ENCODE measurements around the gene GOLGA6D.
"Not testable (repeated sequence)": the region's sequence is repeated elsewhere in the genome, so short reads cannot be mapped to it uniquely, and the experiment has no call there.

The GOLGA6D gene

GRCh38 chr15:75314552-75315290 lies 32.1 kb downstream of the GOLGA6D start:
- TF ChIP-seq ZFX (IDR thresholded peaks at IDR 0.05) (no peak), CTCF (conservative IDR thresholded peaks at IDR 0.05) (no peak)
- no peak overlapping the region for H3K27ac ChIP-seq

GRCh38 chr15:75319231-75319897 lies 36.7 kb downstream of the GOLGA6D start:
- not testable (repeated sequence) for H3K27ac ChIP-seq

DNA sequence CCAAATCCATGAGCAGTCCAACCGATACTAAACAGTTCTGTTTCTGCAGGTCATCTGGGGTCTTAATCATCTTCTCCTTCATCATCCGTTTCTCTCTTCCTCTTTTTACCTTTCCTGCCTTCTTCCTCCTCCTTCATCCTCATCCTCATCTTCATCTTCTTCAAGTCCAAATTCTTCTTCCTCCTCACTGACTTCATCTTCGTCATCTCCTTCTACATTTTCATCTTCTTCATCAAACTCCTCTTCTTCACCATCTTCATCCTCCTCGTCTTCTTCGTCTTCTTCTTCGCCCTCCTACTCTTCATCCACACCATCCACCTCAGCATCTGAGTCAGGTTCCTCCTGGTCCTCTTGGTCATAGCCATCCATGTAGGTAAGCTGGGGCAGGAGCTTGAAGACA lies 39.1 kb downstream of the GOLGA6D start:
- no peak for TF ChIP-seq ZFX (IDR thresholded peaks at IDR 0.05)
- no peak for TF ChIP-seq CTCF (conservative IDR thresholded peaks at IDR 0.05)
- H3K27ac ChIP-seq, result no peak overlapping the region

GRCh38 chr15:75325922-75326321 lies 43.3 kb downstream of the GOLGA6D start:
- no peak for TF ChIP-seq ZFX (IDR thresholded peaks at IDR 0.05)
- no peak overlapping the region for H3K27ac ChIP-seq

GRCh38 chr15:75327005-75327404 lies 44.4 kb downstream of the GOLGA6D start:
- TF ChIP-seq CTCF (conservative IDR thresholded peaks at IDR 0.05) (no peak), ZFX (IDR thresholded peaks at IDR 0.05) (no peak)

DNA sequence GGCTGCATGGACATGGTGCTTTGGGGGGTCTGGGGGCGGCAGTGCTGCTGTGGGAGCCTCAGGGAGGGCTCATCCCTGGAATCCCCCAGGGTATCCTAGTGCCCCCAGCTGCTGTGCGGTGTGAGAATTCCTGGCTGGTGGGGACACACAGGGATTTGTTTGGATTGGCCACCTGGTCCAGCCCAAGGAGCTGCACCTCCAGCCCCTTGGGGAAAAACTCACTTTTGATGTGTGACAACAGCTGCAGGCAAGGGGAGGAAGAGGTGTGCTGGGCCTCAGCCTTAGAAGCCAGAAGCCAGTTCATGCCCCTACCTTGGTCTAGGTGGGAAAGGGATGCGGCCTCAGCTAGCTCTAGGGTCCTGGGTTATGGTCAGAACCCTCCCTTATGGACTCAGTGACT lies 44.9 kb downstream of the GOLGA6D start:
- no peak for TF ChIP-seq CTCF (conservative IDR thresholded peaks at IDR 0.05)
- no peak for TF ChIP-seq ZFX (IDR thresholded peaks at IDR 0.05)
- no peak overlapping the region for H3K27ac ChIP-seq

More at GRCh38 chr15:75327005-75327404, 44.4 kb downstream of the GOLGA6D start:
- H3K27ac ChIP-seq, result no peak overlapping the region

DNA sequence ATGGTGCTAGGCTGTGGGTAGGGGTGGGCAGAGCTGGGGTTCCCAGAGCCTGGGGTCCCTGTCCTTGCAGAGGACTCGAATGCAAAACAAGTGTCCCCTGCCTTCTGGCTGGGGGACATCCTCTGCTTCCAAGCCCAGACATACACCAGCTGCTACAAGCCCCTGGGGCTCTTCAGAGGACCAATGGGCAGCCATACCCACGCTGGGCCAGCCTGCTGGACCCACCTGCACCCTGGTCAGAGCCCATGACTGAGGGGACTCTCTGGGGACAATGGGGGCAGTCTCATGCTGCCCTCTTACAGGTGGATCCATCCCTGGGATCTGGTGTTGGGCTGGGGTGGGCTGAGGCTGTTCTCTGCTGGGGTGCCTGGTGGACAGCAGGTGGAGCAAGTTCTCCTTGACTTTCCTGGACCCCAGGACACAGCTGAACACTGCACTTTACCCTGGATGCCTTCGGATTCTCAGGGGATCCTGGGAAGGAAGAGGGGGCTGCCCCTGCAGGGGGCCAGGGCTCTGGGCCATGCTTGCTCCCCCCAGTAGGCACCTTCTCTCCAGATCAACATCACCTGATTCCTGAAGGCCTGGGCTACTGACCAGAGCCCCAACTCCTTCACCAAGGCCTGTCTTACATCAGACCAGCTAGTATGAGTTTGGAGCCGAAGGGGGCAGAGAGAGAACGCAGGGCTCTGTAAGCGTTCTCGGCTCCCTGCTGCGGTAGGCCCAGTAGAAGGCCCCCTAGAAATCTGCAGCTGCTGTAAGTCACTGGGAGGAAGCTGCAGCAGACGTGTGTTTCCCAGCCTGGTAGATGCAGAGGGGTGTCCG lies 46.1 kb downstream of the GOLGA6D start:
- TF ChIP-seq CTCF (conservative IDR thresholded peaks at IDR 0.05) (no peak), ZFX (IDR thresholded peaks at IDR 0.05) (no peak)
- H3K27ac ChIP-seq, result no peak overlapping the region

DNA sequence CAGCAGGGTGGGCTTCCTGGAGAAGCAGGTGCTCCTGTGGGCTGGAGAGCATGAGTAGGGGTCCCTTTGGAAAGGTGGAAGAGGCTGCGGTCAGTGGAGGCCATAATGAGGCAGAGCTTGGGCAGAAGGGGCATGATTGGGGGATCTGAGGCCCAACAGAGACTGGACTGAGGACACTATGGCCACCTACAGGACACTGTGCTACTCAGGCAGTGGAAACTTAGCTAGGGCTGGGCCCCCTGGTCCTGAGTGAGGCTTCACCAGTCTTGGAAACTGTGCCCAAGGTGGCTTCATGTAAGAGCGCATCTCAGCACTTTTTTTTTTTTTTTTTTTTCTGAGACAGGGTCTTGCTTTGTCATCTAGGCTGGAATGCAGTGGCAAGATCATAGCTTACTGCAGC lies 46.9 kb downstream of the GOLGA6D start:
- no peak for TF ChIP-seq ZFX (IDR thresholded peaks at IDR 0.05)
- no peak for TF ChIP-seq CTCF (conservative IDR thresholded peaks at IDR 0.05)
- no peak overlapping the region for H3K27ac ChIP-seq

GRCh38 chr15:75332093-75332492 lies 49.5 kb downstream of the GOLGA6D start:
- H3K27ac ChIP-seq, result not testable (repeated sequence)

DNA sequence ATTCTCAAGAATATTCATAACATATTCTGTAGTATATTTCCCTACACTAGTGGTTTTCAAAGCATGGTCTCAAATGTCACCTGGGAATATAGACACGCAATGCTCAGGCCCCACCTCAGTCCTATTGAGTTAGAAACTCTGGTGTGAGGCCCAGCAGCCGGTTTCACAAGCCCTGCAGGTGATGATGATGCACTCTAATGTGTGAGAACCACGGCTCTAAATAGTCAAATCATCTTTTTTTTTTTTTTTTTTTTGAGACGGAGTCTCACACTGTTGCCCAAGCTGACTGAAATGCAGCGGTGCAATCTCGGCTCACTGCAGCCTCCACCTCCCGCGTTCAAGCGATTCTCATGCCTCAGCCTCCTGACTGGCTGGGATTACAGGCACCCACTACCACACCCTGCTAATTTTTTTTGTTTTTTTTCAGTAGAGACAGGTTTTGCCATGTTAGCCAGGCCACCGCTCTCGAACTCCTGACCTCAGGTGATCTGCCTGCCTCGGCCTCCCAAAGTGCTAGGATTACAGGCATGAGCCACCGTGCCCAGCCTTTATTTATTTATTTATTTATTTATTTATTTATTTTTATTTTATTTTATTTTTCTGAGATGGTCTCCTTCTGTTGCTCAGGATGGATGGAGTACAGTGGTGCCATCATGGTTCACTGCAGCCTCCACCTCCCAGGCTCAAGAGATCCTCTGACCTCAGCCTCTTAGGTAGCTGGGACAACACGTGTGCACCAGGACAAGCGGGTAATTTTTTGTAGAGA lies 51.2 kb downstream of the GOLGA6D start:
- H3K27ac ChIP-seq, result not testable (repeated sequence)

Measured in C4-2B (cell line).